ENCODE data around the gene DCANP1. TPM values are rescaled to one million over a fixed set of nuclear protein-coding genes. Genes with fewer than 3 reads are reported as not detected.

Gene DCANP1
- total RNA-seq, 1 donor from 2014 or later = not detected

DNA sequence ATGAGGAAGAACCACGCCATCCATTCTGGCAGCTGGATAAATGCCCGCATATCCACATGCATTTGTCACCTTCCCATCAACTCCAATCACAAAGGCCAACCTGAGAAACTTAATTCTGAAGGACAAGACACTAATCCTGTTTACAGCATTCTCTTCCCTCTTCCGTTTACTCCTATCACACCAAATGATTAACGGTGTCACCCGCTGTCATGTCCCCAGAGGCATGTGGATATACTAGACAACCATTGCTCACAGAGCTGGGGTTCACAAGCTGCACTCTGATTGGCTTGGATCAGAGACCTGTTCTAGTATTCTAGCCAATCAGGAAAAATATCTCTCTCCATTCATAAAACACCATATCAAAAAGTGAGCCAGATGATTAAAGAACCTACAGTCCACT, 51.7 kb downstream of the DCANP1 start:
- H3K36me3 Mint-ChIP-seq = peaks cover 7% of the 10 kb centered on the region
- H3K4me3 Mint-ChIP-seq = no peak overlapping the region
- no peak for DNase-seq (ENCODE audit: low spot score in 2 of 2, unreplicated experiment in 2 of 2)
- TF ChIP-seq, protein P1, sequence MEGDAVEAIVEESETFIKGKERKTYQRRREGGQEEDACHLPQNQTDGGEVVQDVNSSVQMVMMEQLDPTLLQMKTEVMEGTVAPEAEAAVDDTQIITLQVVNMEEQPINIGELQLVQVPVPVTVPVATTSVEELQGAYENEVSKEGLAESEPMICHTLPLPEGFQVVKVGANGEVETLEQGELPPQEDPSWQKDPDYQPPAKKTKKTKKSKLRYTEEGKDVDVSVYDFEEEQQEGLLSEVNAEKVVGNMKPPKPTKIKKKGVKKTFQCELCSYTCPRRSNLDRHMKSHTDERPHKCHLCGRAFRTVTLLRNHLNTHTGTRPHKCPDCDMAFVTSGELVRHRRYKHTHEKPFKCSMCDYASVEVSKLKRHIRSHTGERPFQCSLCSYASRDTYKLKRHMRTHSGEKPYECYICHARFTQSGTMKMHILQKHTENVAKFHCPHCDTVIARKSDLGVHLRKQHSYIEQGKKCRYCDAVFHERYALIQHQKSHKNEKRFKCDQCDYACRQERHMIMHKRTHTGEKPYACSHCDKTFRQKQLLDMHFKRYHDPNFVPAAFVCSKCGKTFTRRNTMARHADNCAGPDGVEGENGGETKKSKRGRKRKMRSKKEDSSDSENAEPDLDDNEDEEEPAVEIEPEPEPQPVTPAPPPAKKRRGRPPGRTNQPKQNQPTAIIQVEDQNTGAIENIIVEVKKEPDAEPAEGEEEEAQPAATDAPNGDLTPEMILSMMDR (IDR thresholded peaks at IDR 0.05; ENCODE audit: unreplicated experiment) = no peak
- H3K27me3 Mint-ChIP-seq (ENCODE audit: low read depth) = no peaks in the 10 kb centered on the region
- H3K9me3 Mint-ChIP-seq = no peaks in the 10 kb centered on the region
- peak overlapping the region; percentile 51 for H3K27ac Mint-ChIP-seq
- H3K4me1 Mint-ChIP-seq = peaks cover 57% of the 10 kb centered on the region

Other genes starting within 250 kb of the DCANP1 start
- 261 to 276 TPM (median 265 TPM) in 3 replicates for gene MACROH2A1, start 48.1 kb downstream of the DCANP1 start, total RNA-seq
- gene TIFAB, start 5.0 kb upstream of the DCANP1 start, total RNA-seq = not detected in 3 replicates
- not detected in 3 replicates for gene NEUROG1, start 88.6 kb upstream of the DCANP1 start, total RNA-seq
- 51.6 to 61.3 TPM (median 56.5 TPM) in 3 replicates for gene CXCL14, start 131.6 kb upstream of the DCANP1 start, total RNA-seq

Measured in mesothelial cell of epicardium (in vitro differentiated cells).